ENCODE measurements around the gene SPOCK1. TPM values are rescaled to one million over a fixed set of nuclear protein-coding genes. Genes with fewer than 3 reads are reported as not detected.
"Not testable (repeated sequence)": the region's sequence is repeated elsewhere in the genome, so short reads cannot be mapped to it uniquely, and the experiment has no call there.

SPOCK1 gene
- total RNA-seq, 4 donors from 2014 or later, result 46.5 to 52.7 (median 51.4) TPM

DNA sequence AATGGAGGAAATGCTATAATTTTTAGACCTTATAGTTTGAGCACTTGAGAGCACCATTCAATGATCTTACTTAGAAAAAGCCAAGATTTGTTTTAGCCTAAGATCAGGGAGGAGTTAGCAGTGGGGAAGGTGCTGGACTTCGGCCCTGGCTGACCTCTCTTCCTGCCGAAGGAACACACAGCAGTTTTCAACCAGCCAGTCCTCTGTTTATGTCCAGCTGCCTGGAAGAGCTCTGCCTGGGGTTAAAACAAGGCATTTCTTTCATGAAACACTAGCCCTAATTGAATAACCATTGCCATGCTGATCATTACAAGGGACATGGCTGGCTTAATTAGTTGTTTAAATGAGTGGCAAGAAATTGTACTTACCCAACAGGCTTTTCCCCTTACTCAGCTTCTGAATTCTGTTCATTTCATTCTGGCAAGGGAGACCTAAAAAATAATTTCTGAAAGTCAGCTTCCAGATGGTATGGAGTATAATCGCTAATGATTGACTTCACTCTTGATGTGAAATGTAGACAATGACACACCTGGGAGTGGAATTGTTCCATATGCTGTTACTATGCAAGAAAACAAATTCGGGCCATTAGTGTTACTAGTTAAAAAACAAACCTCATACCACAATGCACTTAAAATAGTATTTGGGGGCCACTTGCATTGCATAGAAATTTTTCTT lies 514.2 kb downstream of the SPOCK1 start:
- H3K36me3 ChIP-seq, result no peaks in the 10 kb centered on the region
- ATAC-seq, result no peak
- TF ChIP-seq POLR2AphosphoS5 (IDR thresholded peaks at IDR 0.05) (no peak), POLR2A (IDR thresholded peaks at IDR 0.05) (no peak), EP300 (IDR thresholded peaks at IDR 0.05) (no peak)
- TF ChIP-seq, protein P1, sequence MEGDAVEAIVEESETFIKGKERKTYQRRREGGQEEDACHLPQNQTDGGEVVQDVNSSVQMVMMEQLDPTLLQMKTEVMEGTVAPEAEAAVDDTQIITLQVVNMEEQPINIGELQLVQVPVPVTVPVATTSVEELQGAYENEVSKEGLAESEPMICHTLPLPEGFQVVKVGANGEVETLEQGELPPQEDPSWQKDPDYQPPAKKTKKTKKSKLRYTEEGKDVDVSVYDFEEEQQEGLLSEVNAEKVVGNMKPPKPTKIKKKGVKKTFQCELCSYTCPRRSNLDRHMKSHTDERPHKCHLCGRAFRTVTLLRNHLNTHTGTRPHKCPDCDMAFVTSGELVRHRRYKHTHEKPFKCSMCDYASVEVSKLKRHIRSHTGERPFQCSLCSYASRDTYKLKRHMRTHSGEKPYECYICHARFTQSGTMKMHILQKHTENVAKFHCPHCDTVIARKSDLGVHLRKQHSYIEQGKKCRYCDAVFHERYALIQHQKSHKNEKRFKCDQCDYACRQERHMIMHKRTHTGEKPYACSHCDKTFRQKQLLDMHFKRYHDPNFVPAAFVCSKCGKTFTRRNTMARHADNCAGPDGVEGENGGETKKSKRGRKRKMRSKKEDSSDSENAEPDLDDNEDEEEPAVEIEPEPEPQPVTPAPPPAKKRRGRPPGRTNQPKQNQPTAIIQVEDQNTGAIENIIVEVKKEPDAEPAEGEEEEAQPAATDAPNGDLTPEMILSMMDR (IDR thresholded peaks at IDR 0.05), result no peak
- H3K4me1 ChIP-seq, result no peaks in the 10 kb centered on the region
- H3K4me3 ChIP-seq, result no peak overlapping the region
- peak overlapping the region in 1 of 4 donors; percentile 17 for H3K27ac ChIP-seq
- 37 to 59% methylated on average over 4 of the region's 4 CpGs for whole genome bisulfite sequencing, 2 donors (ENCODE audit: low coverage in 1 of 2)
- H3K9me3 ChIP-seq, result no peaks in the 10 kb centered on the region
- no peaks in the 10 kb centered on the region for H3K27me3 ChIP-seq

DNA sequence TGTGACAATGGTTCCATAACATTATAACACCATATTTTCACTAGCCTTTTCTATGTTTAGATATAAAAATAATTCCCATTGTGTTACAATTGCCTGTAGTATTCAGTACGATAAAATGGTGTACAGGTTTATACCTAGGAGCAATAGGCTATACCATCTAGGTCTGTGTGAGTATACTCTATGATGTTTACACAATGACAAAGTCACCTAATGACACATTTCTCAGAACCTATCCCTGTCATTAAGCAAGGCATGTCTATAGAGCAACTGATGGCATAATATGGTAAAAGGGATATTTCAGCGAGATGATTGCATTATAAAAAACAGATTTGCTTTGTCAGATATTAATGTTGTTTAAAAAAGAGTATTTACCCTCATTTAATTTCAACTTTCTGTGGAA lies 517.2 kb downstream of the SPOCK1 start:
- H3K4me3 ChIP-seq, result no peak overlapping the region
- no peak overlapping the region for H3K27ac ChIP-seq
- ATAC-seq, result no peak
- no peak for TF ChIP-seq POLR2AphosphoS5 (IDR thresholded peaks at IDR 0.05)
- no peak for TF ChIP-seq EP300 (IDR thresholded peaks at IDR 0.05)
- no peak for TF ChIP-seq POLR2A (IDR thresholded peaks at IDR 0.05)
- TF ChIP-seq, protein P1 (IDR thresholded peaks at IDR 0.05), result no peak
- H3K9me3 ChIP-seq, result no peaks in the 10 kb centered on the region
- WGBS, 2 donors (ENCODE audit: low coverage in 1 of 2), result 80 to 88% methylated on average over 2 of the region's 2 CpGs
- no peaks in the 10 kb centered on the region for H3K4me1 ChIP-seq
- no peaks in the 10 kb centered on the region for H3K27me3 ChIP-seq
- H3K36me3 ChIP-seq, result no peaks in the 10 kb centered on the region

DNA sequence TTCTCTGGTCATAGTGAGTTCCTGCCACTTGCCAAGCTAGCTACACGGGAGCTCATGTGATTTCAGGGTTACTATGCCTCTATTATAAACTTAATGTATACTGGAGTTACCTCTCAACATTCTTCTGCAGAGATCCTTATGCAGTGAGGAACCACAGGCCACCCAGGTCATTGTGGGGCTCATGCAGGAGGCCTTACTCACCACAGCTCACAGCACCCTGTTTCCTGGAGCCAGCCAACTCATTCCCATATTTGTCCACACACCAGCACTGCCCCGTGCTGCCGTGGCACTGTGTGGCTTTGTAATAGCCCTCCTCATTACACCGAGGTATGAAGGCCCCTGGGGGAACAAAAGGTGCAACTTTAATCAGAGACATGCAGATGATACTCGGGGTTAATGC lies 520.0 kb downstream of the SPOCK1 start:
- TF ChIP-seq POLR2AphosphoS5 (IDR thresholded peaks at IDR 0.05) (no peak), POLR2A (IDR thresholded peaks at IDR 0.05) (no peak), EP300 (IDR thresholded peaks at IDR 0.05) (no peak)
- TF ChIP-seq, protein P1 (IDR thresholded peaks at IDR 0.05), result no peak
- Histone ChIP-seq H3K27me3 (no peaks in the 10 kb centered on the region), H3K36me3 (no peaks in the 10 kb centered on the region), H3K4me1 (no peaks in the 10 kb centered on the region), H3K27ac (no peak overlapping the region), H3K4me3 (no peak overlapping the region), H3K9me3 (no peaks in the 10 kb centered on the region)
- ATAC-seq, result no peak
- 20 to 40% methylated on average over 1 of the region's 5 CpGs for WGBS, 2 donors (ENCODE audit: low coverage in 1 of 2)

DNA sequence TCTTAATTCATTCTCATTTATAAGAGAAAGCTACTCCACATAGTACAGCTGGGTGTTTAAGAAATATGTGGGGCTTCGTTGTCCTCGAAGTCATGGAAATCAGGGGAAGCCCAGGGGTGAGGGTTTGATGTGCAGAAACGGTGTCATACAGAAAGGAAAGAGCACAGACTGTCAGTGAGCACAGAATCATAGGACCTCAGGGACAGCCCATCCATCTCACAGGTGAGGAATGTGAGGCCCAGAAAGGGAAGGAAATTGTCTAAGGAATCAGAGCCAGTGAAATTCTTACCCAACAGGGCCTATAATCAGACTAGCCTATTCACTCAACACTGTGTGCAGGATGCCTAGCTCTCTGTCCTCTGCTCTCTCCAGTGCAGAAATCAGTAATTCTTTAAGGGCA lies 535.6 kb downstream of the SPOCK1 start:
- Histone ChIP-seq H3K36me3 (no peaks in the 10 kb centered on the region), H3K9me3 (peaks cover 0 to 23% (median 0%) of the 10 kb centered on the region in 3 donors), H3K27me3 (no peaks in the 10 kb centered on the region), H3K4me3 (no peak overlapping the region), H3K4me1 (no peaks in the 10 kb centered on the region), H3K27ac (no peak overlapping the region)
- 46 to 62% methylated on average over 3 of the region's 3 CpGs for WGBS, 2 donors (ENCODE audit: low coverage in 1 of 2)
- TF ChIP-seq, protein P1 (IDR thresholded peaks at IDR 0.05), result no peak
- TF ChIP-seq EP300 (IDR thresholded peaks at IDR 0.05) (no peak), POLR2A (IDR thresholded peaks at IDR 0.05) (no peak), POLR2AphosphoS5 (IDR thresholded peaks at IDR 0.05) (no peak)
- ATAC-seq, result no peak

DNA sequence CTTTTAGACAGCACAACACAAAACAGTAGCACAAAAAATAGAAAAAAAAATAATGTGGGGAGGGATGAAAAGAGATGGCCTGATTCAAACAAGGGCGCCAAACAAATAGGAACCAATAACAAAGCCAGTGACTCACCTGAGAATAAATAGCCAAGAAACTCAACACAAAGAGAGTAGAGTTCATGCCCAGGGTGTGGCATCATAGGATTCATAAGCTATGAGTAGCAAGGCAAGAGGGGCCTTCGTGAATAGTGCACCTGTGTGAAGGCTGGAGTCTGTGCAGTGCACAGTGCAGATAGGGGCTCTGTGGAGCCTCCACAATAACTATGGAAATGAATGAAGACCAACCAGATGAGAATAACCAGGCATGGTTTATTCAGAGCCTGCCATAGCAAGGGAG lies 541.7 kb downstream of the SPOCK1 start:
- no peaks in the 10 kb centered on the region for H3K4me1 ChIP-seq
- H3K27ac ChIP-seq, result no peak overlapping the region
- H3K27me3 ChIP-seq, result peaks cover 10% of the 10 kb centered on the region
- H3K36me3 ChIP-seq, result no peaks in the 10 kb centered on the region
- no peak for TF ChIP-seq POLR2AphosphoS5 (IDR thresholded peaks at IDR 0.05)
- TF ChIP-seq EP300 (IDR thresholded peaks at IDR 0.05), result no peak
- TF ChIP-seq POLR2A (IDR thresholded peaks at IDR 0.05), result no peak
- TF ChIP-seq, protein P1 (IDR thresholded peaks at IDR 0.05), result no peak
- WGBS, 2 donors (ENCODE audit: low coverage in 1 of 2), result 94% methylated on average over 2 of the region's 2 CpGs; no CpG with 5 or more reads in 1 of the 2 donors
- no peak for ATAC-seq
- H3K9me3 ChIP-seq, result peaks cover 0 to 22% (median 0%) of the 10 kb centered on the region in 3 donors
- H3K4me3 ChIP-seq, result no peak overlapping the region

DNA sequence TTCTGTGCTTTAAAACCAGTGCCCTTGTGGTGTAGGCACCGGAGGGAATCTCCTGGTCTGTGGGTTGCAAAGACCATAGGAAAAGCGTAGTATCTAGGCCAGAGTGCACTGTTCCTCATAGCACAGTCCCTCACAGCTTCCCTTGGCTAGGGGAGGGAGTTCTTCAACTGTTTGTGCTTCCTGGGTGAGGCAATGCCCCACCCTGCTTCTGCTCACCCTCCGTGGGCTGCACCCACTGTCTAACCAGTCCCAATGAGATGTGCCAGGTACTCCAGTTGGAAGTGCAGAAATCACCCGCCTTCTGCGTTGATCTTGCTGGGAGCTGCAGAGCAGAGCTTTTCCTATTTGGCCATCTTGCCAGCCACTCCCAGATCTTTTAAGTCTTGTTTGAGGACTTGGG lies 545.0 kb downstream of the SPOCK1 start:
- not testable (repeated sequence) for H3K27me3 ChIP-seq, H3K4me1 ChIP-seq, H3K27ac ChIP-seq, H3K4me3 ChIP-seq, ATAC-seq, H3K36me3 ChIP-seq
- H3K9me3 ChIP-seq, result peaks cover 0 to 15% (median 0%) of the 10 kb centered on the region in 3 donors
- WGBS, 2 donors (ENCODE audit: low coverage in 1 of 2), result no CpG with 5 or more reads among the region's 5 CpGs

DNA sequence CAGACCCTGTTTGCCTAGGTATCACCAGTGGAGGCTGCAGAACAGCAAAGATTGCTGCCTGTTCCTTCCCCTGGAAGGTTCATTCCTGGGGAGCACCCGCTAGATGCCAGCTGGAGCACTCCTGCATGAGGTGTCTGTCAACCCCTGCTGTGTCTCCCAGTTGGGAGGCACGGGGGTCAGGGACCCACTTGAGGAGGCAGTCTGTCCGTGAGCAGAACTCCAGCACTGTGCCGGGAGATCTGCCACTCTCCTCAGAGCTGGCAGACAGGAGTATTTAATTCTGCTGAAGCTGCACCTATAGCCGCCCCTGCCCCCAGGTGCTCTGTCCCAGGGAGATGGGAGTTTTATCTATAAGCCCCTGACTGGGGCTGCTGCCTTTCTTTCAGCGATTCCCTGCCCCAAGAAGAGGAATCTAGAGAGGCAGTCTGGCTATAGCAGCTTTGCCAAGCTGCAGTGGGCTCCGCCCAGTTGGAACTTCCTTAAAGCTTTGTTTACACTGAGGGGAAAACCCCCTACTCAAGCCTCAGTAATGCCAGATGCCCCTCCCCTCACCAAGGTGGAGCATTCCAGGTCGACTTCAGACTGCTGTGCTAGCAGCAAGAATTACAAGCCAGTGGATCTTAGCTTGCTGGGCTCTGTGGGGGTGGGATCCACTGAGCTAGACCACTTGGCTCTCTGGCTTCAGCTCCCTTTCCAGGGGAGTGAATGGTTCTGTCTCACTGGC lies 545.6 kb downstream of the SPOCK1 start:
- peaks cover 0 to 22% (median 0%) of the 10 kb centered on the region in 3 donors for H3K9me3 ChIP-seq
- 20 to 27% methylated on average over 2 to 5 of the region's 8 CpGs for WGBS, 2 donors (ENCODE audit: low coverage in 1 of 2)
- not testable (repeated sequence) for ATAC-seq, H3K4me1 ChIP-seq, H3K4me3 ChIP-seq, H3K27me3 ChIP-seq, H3K27ac ChIP-seq, H3K36me3 ChIP-seq
